H1 (cell line): ENCODE results near the gene SPATA25. TPM values are rescaled to one million over a fixed set of nuclear protein-coding genes. Genes with fewer than 3 reads are reported as not detected.

Source experiments
- CTCF ChIA-PET: fragments of 300-600 bp; sonication (Branson Sonifier 250); formaldehyde crosslinking; loops from one replicate; lab custom pipeline; 2021; ENCODE audit not compliant: partially characterized antibody; lab: Charles Lee
- POLR2A ChIA-PET: fragments of 300-600 bp; sonication (Branson Sonifier 250); formaldehyde crosslinking; loops from one replicate; lab custom pipeline; 2021; ENCODE audit warnings: inconsistent platforms; ENCODE audit not compliant: partially characterized antibody; lab: Charles Lee
- DNase-seq, 2 experiments: peaks; one replicate each; pipeline versions ENCODE4 v3.0.0 to v3.0.0-alpha.2; 2010 to 2022; ENCODE audit warnings: low spot score in 2 of 2, low read depth in 1 of 2, mixed read lengths in 1 of 2
- FAIRE-seq: peaks from 2 replicates; lab custom pipeline; 2011; peaks lifted over from hg19 to GRCh38; lab: Jason Lieb, UNC
- H2AFZ ChIP-seq: 2 replicates; pipeline ENCODE4 v1.8.1; 2012; ENCODE audit warnings: low read length, inconsistent platforms
- H2AK5ac ChIP-seq: 2 replicates; pipeline ENCODE4 v1.6.1; 2013; ENCODE audit warnings: low read depth, low read length
- H2BK120ac ChIP-seq: replicated peaks from 2 replicates; pipeline ENCODE3; 2013; ENCODE audit warnings: low read depth, low read length, inconsistent platforms
- H2BK12ac ChIP-seq: 2 replicates; pipeline ENCODE4 v1.6.1; 2013; ENCODE audit warnings: low read depth, low read length
- H2BK15ac ChIP-seq: 2 replicates; pipeline ENCODE4 v1.6.1; 2013; ENCODE audit warnings: low read length
- H2BK20ac ChIP-seq: 2 replicates; pipeline ENCODE4 v1.6.1; 2013; ENCODE audit warnings: low read length
- H2BK5ac ChIP-seq: 2 replicates; pipeline ENCODE4 v1.6.1; 2013; ENCODE audit warnings: low read depth, low read length
- H3K14ac ChIP-seq: 2 replicates; pipeline ENCODE4 v1.6.1; 2013; ENCODE audit warnings: inconsistent platforms; ENCODE audit not compliant: insufficient read length
- H3K18ac ChIP-seq: 2 replicates; pipeline ENCODE4 v1.6.1; 2013; ENCODE audit warnings: low read length; ENCODE audit errors: extremely low read depth
- H3K23ac ChIP-seq: 2 replicates; pipeline ENCODE4 v1.6.1; 2013; ENCODE audit warnings: inconsistent platforms; ENCODE audit not compliant: insufficient read length
- H3K23me2 ChIP-seq: 2 replicates; pipeline ENCODE4 v1.6.1; 2013; ENCODE audit warnings: low read depth, low read length
- H3K27ac ChIP-seq: 2 replicates; pipeline ENCODE4 v1.6.1; 2011; ENCODE audit warnings: low read depth, low read length, inconsistent platforms
- H3K27me3 ChIP-seq, 4 experiments: replicated peaks in 1 of 4; 1 replicate in 1 of 4; 2 replicates in 3 of 4; pipeline versions ENCODE4 v1.6.1 to v1.8.1; 2011 to 2013; ENCODE audit warnings: low read length in 3 of 4, mild to moderate bottlenecking in 3 of 4, inconsistent platforms in 2 of 4, mixed read lengths in 2 of 4, moderate library complexity in 1 of 4; ENCODE audit not compliant: control insufficient read depth in 3 of 4, insufficient read depth in 3 of 4; ENCODE audit errors: extremely low read depth in 1 of 4
- H3K36me3 ChIP-seq, 4 experiments: 2 replicates each; pipeline versions ENCODE4 v1.6.1 to v1.8.1; 2011 to 2013; ENCODE audit warnings: mild to moderate bottlenecking in 4 of 4, low read length in 3 of 4, moderate library complexity in 2 of 4, control low read depth in 1 of 4, inconsistent platforms in 1 of 4; ENCODE audit not compliant: insufficient read depth in 4 of 4, control insufficient read depth in 2 of 4
- H3K4ac ChIP-seq: replicated peaks from 2 replicates; pipeline ENCODE3; 2013; ENCODE audit warnings: low read length, low read depth, mixed read lengths, inconsistent platforms; ENCODE audit not compliant: insufficient read length
- H3K4me1 ChIP-seq, 4 experiments: replicated peaks in 1 of 4; 1 replicate in 1 of 4; 2 replicates in 3 of 4; pipeline versions ENCODE4 v1.6.1 to v1.8.1; 2011 to 2013; ENCODE audit warnings: low read length in 3 of 4, inconsistent platforms in 2 of 4, mixed read lengths in 1 of 4; ENCODE audit not compliant: insufficient read depth in 4 of 4, control insufficient read depth in 3 of 4
- H3K4me2 ChIP-seq, 2 experiments: 2 replicates each; pipeline versions ENCODE4 v1.6.1 to v1.8.1; 2011 to 2013; ENCODE audit warnings: low read depth in 2 of 2, low read length in 2 of 2, control low read depth in 1 of 2, inconsistent platforms in 1 of 2, mild to moderate bottlenecking in 1 of 2; ENCODE audit not compliant: insufficient read depth in 1 of 2
- H3K4me3 ChIP-seq, 4 experiments: fragments of 200-600, 300-600 bp in 1 of 4; sonication (generic), shearing (Covaris generic), sonication (Bioruptor Twin) in 1 of 4; 2 replicates each; pipeline versions ENCODE4 v1.5.1 to v1.8.1; 2011 to 2016; ENCODE audit warnings: low read length in 4 of 4, low read depth in 3 of 4, control low read depth in 2 of 4, inconsistent platforms in 2 of 4, mild to moderate bottlenecking in 2 of 4, mixed read lengths in 1 of 4, moderate library complexity in 1 of 4; ENCODE audit not compliant: insufficient read depth in 2 of 4; ENCODE audit errors: extremely low read depth in 1 of 4
- H3K56ac ChIP-seq: replicated peaks from 2 replicates; pipeline ENCODE3; 2013; ENCODE audit warnings: low read depth, mild to moderate bottlenecking, mixed read lengths, low read length, inconsistent platforms; ENCODE audit not compliant: insufficient read length
- H3K79me1 ChIP-seq: 2 replicates; pipeline ENCODE4 v1.6.1; 2013; ENCODE audit warnings: low read depth, low read length, control low read depth
- H3K79me2 ChIP-seq, 2 experiments: 2 replicates each; pipeline versions ENCODE4 v1.6.1 to v1.8.1; 2012 to 2013; ENCODE audit warnings: low read length in 2 of 2, mild to moderate bottlenecking in 2 of 2, inconsistent platforms in 1 of 2; ENCODE audit not compliant: insufficient read depth in 2 of 2, control insufficient read depth in 1 of 2
- H3K9ac ChIP-seq, 4 experiments: replicated peaks in 1 of 4; 1 replicate in 1 of 4; 2 replicates in 3 of 4; pipeline versions ENCODE4 v1.6.1 to v1.8.1; 2011 to 2013; ENCODE audit warnings: low read depth in 3 of 4, low read length in 3 of 4, control low read depth in 2 of 4, mild to moderate bottlenecking in 2 of 4, moderate library complexity in 2 of 4, inconsistent platforms in 1 of 4; ENCODE audit errors: extremely low read depth in 1 of 4
- H3K9me3 ChIP-seq, 2 experiments: 2 replicates each; pipeline versions ENCODE4 v1.6.1 to v1.8.1; 2012 to 2013; ENCODE audit warnings: mild to moderate bottlenecking in 2 of 2, moderate library complexity in 2 of 2, control low read depth in 1 of 2, inconsistent platforms in 1 of 2, low read depth in 1 of 2, low read length in 1 of 2, mixed read lengths in 1 of 2; ENCODE audit not compliant: insufficient read depth in 2 of 2
- H4K20me1 ChIP-seq, 2 experiments: replicated peaks in 1 of 2; 2 replicates each; pipeline versions ENCODE3 to v1.8.1; 2011 to 2013; ENCODE audit warnings: inconsistent platforms in 2 of 2, low read length in 2 of 2, mild to moderate bottlenecking in 1 of 2; ENCODE audit not compliant: insufficient read depth in 2 of 2, control insufficient read depth in 1 of 2
- H4K5ac ChIP-seq: 2 replicates; pipeline ENCODE4 v1.6.1; 2013; ENCODE audit warnings: low read length, low read depth, mixed read lengths, inconsistent platforms; ENCODE audit not compliant: insufficient read length
- H4K8ac ChIP-seq: 2 replicates; pipeline ENCODE4 v1.8.0; 2013; ENCODE audit warnings: mild to moderate bottlenecking, moderate library complexity, low read length, inconsistent platforms; ENCODE audit not compliant: insufficient read depth; ENCODE audit errors: extremely low read depth
- H4K91ac ChIP-seq: replicated peaks from 2 replicates; pipeline ENCODE3; 2013; ENCODE audit warnings: low read length, mixed read lengths, inconsistent platforms; ENCODE audit not compliant: insufficient read length
- ASH2L ChIP-seq: fragments of 200-600, 300-600 bp; sonication (generic); IDR thresholded peaks from one replicate; pipeline ENCODE4 v1.7.1; 2017; ENCODE audit warnings: low read length
- JUN ChIP-seq: IDR thresholded peaks from 2 replicates; pipeline ENCODE4 v1.6.1; 2011; ENCODE audit warnings: low read depth, mild to moderate bottlenecking, improper control_type of control experiment, low read length
- KDM1A ChIP-seq: fragments of 200-600, 300-600 bp; sonication (generic); IDR thresholded peaks from 2 replicates; pipeline ENCODE4 v1.7.1; 2016; ENCODE audit warnings: mild to moderate bottlenecking, low read length, borderline replicate concordance
- POLR2AphosphoS5 ChIP-seq: IDR thresholded peaks from 2 replicates; pipeline ENCODE4 v1.6.1; 2011; ENCODE audit warnings: low read depth, low read length
- POU5F1 ChIP-seq: IDR thresholded peaks from 2 replicates; pipeline ENCODE4 v1.6.1; 2011; ENCODE audit warnings: low read depth, mild to moderate bottlenecking, low read length, moderate library complexity
- SAP30 ChIP-seq: fragments of 300-600 bp; sonication (generic); IDR thresholded peaks from 2 replicates; pipeline ENCODE4 v1.7.1; 2012; ENCODE audit warnings: low read length, moderate library complexity, mild to moderate bottlenecking, inconsistent platforms; ENCODE audit not compliant: insufficient read depth, insufficient replicate concordance
- SRF ChIP-seq: IDR thresholded peaks from 2 replicates; pipeline ENCODE4 v1.6.1; 2011; ENCODE audit warnings: mild to moderate bottlenecking, low read depth, low read length, moderate library complexity
- TAF1 ChIP-seq: IDR thresholded peaks from 2 replicates; pipeline ENCODE4 v1.6.1; 2011; ENCODE audit warnings: mild to moderate bottlenecking, low read depth, low read length
- TBP ChIP-seq: IDR thresholded peaks from 2 replicates; pipeline ENCODE4 v1.6.1; 2011; ENCODE audit warnings: low read depth, low read length, improper control_type of control experiment
- TEAD4 ChIP-seq: IDR thresholded peaks from 2 replicates; pipeline ENCODE4 v1.6.1; 2012; ENCODE audit warnings: low read depth, low read length, inconsistent platforms, mixed read lengths
- WGBS, 2 experiments: shearing (Covaris generic) in 1 of 2; methylation state at CpG; one replicate each; pipeline versions ENCODE4 v1.1.6 to v1.1.7; 2013 to 2015; ENCODE audit warnings: low lambda C conversion rate in 2 of 2, mixed read lengths in 2 of 2, inconsistent platforms in 1 of 2, low coverage in 1 of 2, missing lambda C conversion rate in 1 of 2; ENCODE audit not compliant: insufficient replicate concordance in 2 of 2, insufficient coverage in 1 of 2, insufficient read length in 1 of 2; ENCODE audit errors: extremely low coverage in 1 of 2, missing lambda C conversion rate in 1 of 2; 5-methylcytosine and 5-hydroxymethylcytosine counted together
- polyA plus RNA-seq, 7 experiments: library from polyadenylated mRNA; depleted of rRNA in 3 of 7; stranded (reverse) in 5 of 7; unstranded in 2 of 7; fragments of >200 nt in 5 of 7; fragments of 200-250 nt in 2 of 7; gene quantifications; 1 replicate in 5 of 7; 2 replicates in 1 of 7; 4 replicates in 1 of 7; pipeline versions ENCODE4 v1.2.1 to v1.2.3, GENCODE V29; 2011 to 2013; ENCODE audit warnings: missing spikeins in 2 of 7, mixed read lengths in 2 of 7
- total RNA-seq: library from RNA; stranded (reverse); fragmentation: NEBNext Ultra II Directional; extraction: Animal tissue kit (Norgen Biotek cat#: 25700); gene quantifications from 2 replicates; pipeline ENCODE4 v1.2.1, GENCODE V29; 2021

SPATA25 gene
- total and polyA plus RNA-seq, 2 of the 8 experiments (the other 6 are each of a cell fraction or from before 2014, with no cell fraction given) = 2.0 to 3.0 TPM

DNA sequence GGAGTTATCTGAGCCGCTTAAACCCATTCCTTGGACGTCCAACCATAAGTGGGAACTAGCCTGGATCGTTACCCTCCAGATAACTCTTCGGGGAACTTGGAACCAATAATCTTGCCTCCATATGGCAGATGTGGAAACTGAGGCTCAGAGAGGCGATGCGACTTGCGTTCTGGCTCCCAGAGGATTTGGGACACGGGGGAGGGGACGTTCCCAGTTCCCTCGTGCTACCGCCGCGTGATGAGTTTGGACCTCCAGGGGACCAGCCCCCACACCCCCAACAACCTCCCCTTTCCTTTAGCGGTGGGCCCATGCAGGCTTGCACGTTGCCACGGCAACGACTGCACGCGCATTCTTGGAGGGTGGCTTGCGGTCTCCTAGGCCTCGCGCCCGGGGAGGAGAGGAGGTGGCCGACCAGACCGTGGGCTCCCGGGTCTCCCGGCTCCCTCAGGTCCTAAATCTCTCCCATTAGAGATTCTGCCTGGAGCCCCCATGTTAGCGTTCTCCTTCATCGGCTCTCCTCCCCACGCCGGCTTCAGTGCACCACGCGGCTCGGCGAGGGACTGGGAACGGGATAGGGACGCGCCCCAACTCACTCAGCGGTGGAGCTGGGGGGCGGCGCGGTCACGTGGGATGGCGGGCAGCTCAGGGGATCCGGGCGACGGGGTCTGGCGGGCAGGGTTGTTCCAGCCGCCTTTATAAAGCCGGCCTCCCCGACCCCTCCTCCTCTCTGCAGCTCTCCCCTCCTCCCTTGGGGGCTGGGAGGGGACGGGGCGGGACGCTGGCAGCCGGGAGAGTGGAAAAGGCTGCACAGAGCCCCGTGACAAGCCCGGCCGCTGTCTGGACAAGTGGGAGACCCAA is 24.3 kb upstream of the SPATA25 start, which contains the start of gene PLTP:
Gene PLTP, minus strand, starts transcription at position 670 of the 858 bp plus-strand sequence. CDS start 703 bp downstream, outside the sequence.
- peaks cover 2 to 9% of the 10 kb centered on the region in 2 experiments for H4K20me1 ChIP-seq
- H2BK120ac ChIP-seq = no peak within 1 kb of the TSS
- peaks cover 0 to 2% (median 0%) of the 10 kb centered on the region in 4 experiments; a peak in 3 of 7 replicates for H3K4me1 ChIP-seq
- H2BK5ac ChIP-seq = peak within 1 kb of the TSS; percentile 55; the same call in 1 of the 2 replicates
- 0 out of 4 replicates have a peak, but pooled peaks cover 0 to 3% of the 10 kb centered on the region in 2 experiments for H3K79me2 ChIP-seq
- H3K18ac ChIP-seq = peak within 1 kb of the TSS; percentile 92
- 0 out of 2 replicates have a peak within 1 kb of the TSS, but pooled peaks have one; percentile 27 for H2BK20ac ChIP-seq
- H3K27me3 ChIP-seq = no peaks in the 10 kb centered on the region
- peak within 1 kb of the TSS; percentile 65 for H3K4ac ChIP-seq
- peak within 1 kb of the TSS; percentile 52 to 81 (median 70) for H3K4me3 ChIP-seq
- peak in 1 of 2 experiments; percentile 86 for DNase-seq
- no peak within 1 kb of the TSS for H3K23ac ChIP-seq
- peaks cover 4 to 20% (median 13%) of the 10 kb centered on the region in 4 experiments; a peak in 6 of 8 replicates for H3K36me3 ChIP-seq
- H3K9me3 ChIP-seq = no peaks in the 10 kb centered on the region
- H4K8ac ChIP-seq = peak within 1 kb of the TSS; percentile 81
- 2% methylated on average over 44 of the region's 58 CpGs; no CpG with 5 or more reads in 1 of the 2 experiments for WGBS, 2 experiments
- no peaks in the 10 kb centered on the region; the same call in 1 of the 2 replicates for H3K79me1 ChIP-seq
- no peak within 1 kb of the TSS; the same call in 1 of the 2 replicates for H2AK5ac ChIP-seq
- ChIA-PET POLR2A (interaction anchor here (0.7 to 9.2 kb wide), 15 partner anchors 9 to 334 kb away, joined by 3 to 172 read pairs (median 7); partner anchors contain the start of genes CTSA, NEURL2, PCIF1 and ZSWIM1), CTCF (interaction anchor here (0.7 to 2.6 kb wide), 3 partner anchors 13 to 30 kb away, joined by 3 to 12 read pairs (median 4); partner anchors contain the start of genes PCIF1 and ZSWIM1)
- H2AFZ ChIP-seq = 0 out of 2 replicates have a peak within 1 kb of the TSS, but pooled peaks have one; percentile 4
- H3K9ac ChIP-seq = peak within 1 kb of the TSS in 3 of 4 experiments; percentile 56 to 71 (median 68); a peak in 6 of 7 replicates
- H4K91ac ChIP-seq = peak within 1 kb of the TSS; percentile 91
- peak within 1 kb of the TSS; percentile 8; the same call in 1 of the 2 replicates for H2BK15ac ChIP-seq
- H4K5ac ChIP-seq = peak within 1 kb of the TSS; percentile 84
- no peak for FAIRE-seq
- H3K23me2 ChIP-seq = peaks cover 11% of the 10 kb centered on the region; the same call in 1 of the 2 replicates
- peak within 1 kb of the TSS; percentile 58; the same call in 1 of the 2 replicates for H3K27ac ChIP-seq
- peak within 1 kb of the TSS; percentile 66 for H3K56ac ChIP-seq
- peak within 1 kb of the TSS; percentile 90 to 97 for H3K4me2 ChIP-seq
- H3K14ac ChIP-seq = no peak within 1 kb of the TSS
- peak within 1 kb of the TSS; percentile 43; the same call in 1 of the 2 replicates for H2BK12ac ChIP-seq
- peak; percentile 84 for TF ChIP-seq POLR2AphosphoS5
- TF ChIP-seq SAP30 = peak; percentile 58
- TF ChIP-seq JUN = no peak
- TF ChIP-seq TEAD4 = 0 out of 2 replicates have a peak, but pooled peaks have one; percentile 2
- peak; percentile 89 for TF ChIP-seq TBP
- TF ChIP-seq KDM1A = peak; percentile 69
- TF ChIP-seq SRF = no peak
- no peak for TF ChIP-seq POU5F1
- peak; percentile 71 for TF ChIP-seq TAF1
- TF ChIP-seq ASH2L = peak; percentile 25
